Karpas-422 (cell line): ENCODE measurements around the gene MCAT. TPM values are rescaled to one million over a fixed set of nuclear protein-coding genes. Genes with fewer than 3 reads are reported as not detected.

Experiments
- DNase-seq: peaks from one replicate; pipeline ENCODE4 v3.0.0-alpha.2; 2015
- H2AFZ ChIP-seq: fragments of 200-600 bp; sonication (generic); 2 replicates; pipeline ENCODE4 v1.6.1; 2014; ENCODE audit warnings: antibody characterized with exemption, low read length, mixed read lengths
- H3K27ac ChIP-seq: fragments of 200-600 bp; sonication (generic); 2 replicates; pipeline ENCODE4 v1.5.1; 2014; ENCODE audit warnings: mild to moderate bottlenecking, low read length, moderate library complexity
- H3K27me3 ChIP-seq: fragments of 200-600 bp; sonication (generic); 2 replicates; pipeline ENCODE4 v1.6.1; 2014; ENCODE audit warnings: low read length, mixed read lengths
- H3K36me3 ChIP-seq: fragments of 200-600 bp; sonication (generic); 2 replicates; pipeline ENCODE4 v1.6.1; 2014; ENCODE audit warnings: low read length, mixed read lengths; ENCODE audit not compliant: insufficient read depth
- H3K4me1 ChIP-seq: fragments of 200-600 bp; sonication (generic); 2 replicates; pipeline ENCODE4 v1.6.1; 2014; ENCODE audit warnings: mild to moderate bottlenecking, low read length, mixed read lengths
- H3K4me2 ChIP-seq: fragments of 200-600 bp; sonication (generic); 2 replicates; pipeline ENCODE4 v1.6.1; 2014; ENCODE audit warnings: low read length, low read depth, mild to moderate bottlenecking; ENCODE audit not compliant: poor library complexity, severe bottlenecking
- H3K4me3 ChIP-seq: fragments of 200-600 bp; sonication (generic); 2 replicates; pipeline ENCODE4 v1.5.1; 2014; ENCODE audit warnings: mild to moderate bottlenecking, antibody characterized with exemption, low read length, mixed read lengths
- H3K79me2 ChIP-seq: fragments of 200-600 bp; sonication (generic); 2 replicates; pipeline ENCODE4 v1.6.1; 2014; ENCODE audit warnings: mild to moderate bottlenecking, low read length, mixed read lengths
- H3K9ac ChIP-seq: fragments of 200-600 bp; sonication (generic); 2 replicates; pipeline ENCODE4 v1.6.0; 2014; ENCODE audit warnings: low read length
- H3K9me2 ChIP-seq: fragments of 200-600 bp; sonication (generic), shearing (Covaris generic); replicated peaks from 2 replicates; pipeline ENCODE4 v1.6.0; 2014; ENCODE audit warnings: mild to moderate bottlenecking, low read length, moderate library complexity; ENCODE audit not compliant: insufficient read depth
- H3K9me3 ChIP-seq: fragments of 300-700, 200-600 bp; sonication (generic); 2 replicates; pipeline ENCODE4 v1.6.1; 2014; ENCODE audit warnings: low read length, mixed read lengths
- H4K20me1 ChIP-seq: fragments of 200-600 bp; sonication (generic); 2 replicates; pipeline ENCODE4 v1.6.1; 2014; ENCODE audit warnings: mild to moderate bottlenecking, antibody characterized with exemption, low read length, low read depth; ENCODE audit not compliant: insufficient read depth
- total RNA-seq: library from RNA; depleted of rRNA; stranded (reverse); fragments of >200 nt; shearing (Covaris generic); gene quantifications from 2 replicates; pipeline ENCODE4 v1.2.3, GENCODE V29; 2014; ENCODE audit warnings: low replicate concordance; rRNA removed

MCAT gene
- 15.0 and 29.5 TPM in 2 replicates for total RNA-seq

DNA sequence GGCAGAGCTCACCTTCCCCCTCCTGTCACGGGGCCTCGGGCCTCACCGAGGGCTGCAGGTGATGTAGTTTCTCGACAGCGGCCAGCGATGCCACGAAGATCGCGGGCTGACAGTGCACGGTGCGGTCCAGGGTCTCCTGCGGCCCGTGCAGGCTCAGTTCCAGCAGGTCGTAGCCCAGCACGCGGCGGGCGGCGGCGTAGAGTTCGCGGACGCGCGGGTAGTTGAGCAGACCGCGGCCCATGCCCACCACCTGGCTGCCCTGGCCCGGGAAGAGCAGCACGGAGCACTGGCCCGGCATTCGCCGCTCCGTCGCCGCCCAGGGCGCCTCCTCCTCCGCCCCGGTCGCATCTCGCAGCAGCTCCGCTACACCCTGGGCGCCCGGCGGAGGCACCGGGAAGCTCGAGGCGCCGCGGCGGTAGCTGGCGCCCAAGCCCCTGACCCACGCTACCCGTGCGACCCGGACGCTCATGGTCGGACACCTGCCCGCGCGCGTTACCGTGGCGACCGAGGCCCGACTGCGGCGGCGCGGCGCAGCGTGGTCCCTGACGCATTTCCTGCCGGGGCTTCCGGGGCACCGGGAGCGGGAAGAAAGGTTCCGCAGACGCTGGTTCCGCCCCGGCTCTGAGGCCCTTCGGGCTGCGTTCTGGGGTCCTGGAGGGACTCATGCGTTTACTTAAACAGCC lies at the start of gene MCAT:
Gene MCAT (minus strand): TSS at position 519 of the 683 bp plus-strand sequence. CDS start 50 bp downstream, at position 469.
- peak; percentile 92 for DNase-seq
- Histone ChIP-seq H3K9me3 (no peaks in the 10 kb centered on the region), H3K4me2 (peak within 1 kb of the TSS; percentile 92), H3K9ac (peak within 1 kb of the TSS; percentile 94), H3K4me1 (peaks cover 16% of the 10 kb centered on the region), H3K79me2 (peaks cover 27% of the 10 kb centered on the region), H3K9me2 (no peaks in the 10 kb centered on the region), H3K27me3 (no peaks in the 10 kb centered on the region), H3K4me3 (peak within 1 kb of the TSS; percentile 100), H3K27ac (no peak within 1 kb of the TSS), H2AFZ (peak within 1 kb of the TSS; percentile 89), H3K36me3 (peaks cover 17% of the 10 kb centered on the region), H4K20me1 (no peaks in the 10 kb centered on the region)

DNA sequence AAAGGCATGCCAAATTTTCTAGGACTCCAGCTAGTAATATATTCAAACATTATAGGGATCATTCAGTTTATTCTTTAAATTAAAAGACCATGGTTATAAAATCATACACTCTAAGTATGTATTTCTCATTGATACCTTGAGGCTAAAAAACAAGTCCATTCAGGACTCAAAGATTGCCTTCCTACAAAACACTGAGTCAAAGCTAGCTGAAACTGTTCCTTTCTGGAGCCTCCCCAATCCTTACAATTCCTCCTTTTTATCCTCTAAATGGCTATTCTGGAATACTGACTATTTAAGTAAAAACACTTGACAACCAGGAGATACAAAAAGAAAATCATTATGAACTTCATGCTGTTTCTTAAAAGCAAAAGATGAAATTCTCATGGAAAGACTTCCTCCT lies 48.6 kb upstream of the MCAT start:
- Histone ChIP-seq H3K9ac (no peak overlapping the region), H4K20me1 (no peaks in the 10 kb centered on the region), H3K79me2 (no peaks in the 10 kb centered on the region)

DNA sequence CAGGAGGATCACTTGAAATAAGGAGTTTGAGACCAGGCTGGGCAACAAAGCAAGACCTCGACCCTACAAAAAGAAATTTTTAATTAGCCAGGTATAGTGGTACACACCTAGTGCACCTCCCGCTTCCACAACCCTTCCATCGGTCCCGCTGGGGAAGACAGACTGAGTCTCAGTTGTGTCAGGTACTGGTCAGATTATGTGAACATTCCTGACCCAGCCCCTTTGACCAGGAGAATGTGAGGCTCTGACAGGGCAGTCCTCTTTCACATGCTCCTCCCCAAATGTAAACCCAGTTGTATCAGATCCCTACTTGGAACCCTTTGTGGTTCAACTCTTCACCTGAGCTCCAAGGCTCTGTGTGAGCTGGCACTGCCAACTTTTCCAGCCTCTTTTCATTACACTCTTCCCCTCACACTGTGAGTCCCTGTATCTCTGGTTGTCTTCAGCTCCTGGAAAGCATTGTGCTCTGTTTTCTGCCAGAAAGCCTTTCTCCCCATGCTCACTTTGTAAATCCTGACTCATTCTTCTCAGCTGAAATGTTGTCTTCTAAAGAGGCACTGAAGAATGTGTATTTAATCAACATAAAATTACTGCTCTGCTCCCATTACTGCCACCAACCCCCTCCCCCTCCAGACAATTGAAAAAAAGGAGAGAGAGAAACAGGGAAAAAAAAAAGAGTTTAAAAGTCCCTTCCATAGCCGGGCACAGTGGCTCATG lies 45.8 kb upstream of the MCAT start:
- DNase-seq = no peak
- H3K9ac ChIP-seq = no peak overlapping the region
- H3K36me3 ChIP-seq = no peaks in the 10 kb centered on the region
- H3K79me2 ChIP-seq = peaks cover 25% of the 10 kb centered on the region
- no peaks in the 10 kb centered on the region for H3K27me3 ChIP-seq
- no peak overlapping the region for H2AFZ ChIP-seq
- H3K27ac ChIP-seq = no peak overlapping the region
- peaks cover 13% of the 10 kb centered on the region for H3K4me1 ChIP-seq
- no peak overlapping the region for H3K4me3 ChIP-seq
- H4K20me1 ChIP-seq = no peaks in the 10 kb centered on the region
- no peak overlapping the region for H3K4me2 ChIP-seq
- no peaks in the 10 kb centered on the region for H3K9me3 ChIP-seq
- H3K9me2 ChIP-seq = no peaks in the 10 kb centered on the region

More for the DNA sequence above, 48.6 kb upstream of the MCAT start:
- H3K4me3 ChIP-seq = no peak overlapping the region
- H3K9me3 ChIP-seq = no peaks in the 10 kb centered on the region
- no peaks in the 10 kb centered on the region for H3K36me3 ChIP-seq
- H3K27ac ChIP-seq = no peak overlapping the region
- 0 out of 2 replicates have a peak overlapping the region, but pooled peaks have one; percentile 16 for H2AFZ ChIP-seq
- peaks cover 6% of the 10 kb centered on the region for H3K4me1 ChIP-seq
- DNase-seq = no peak
- no peaks in the 10 kb centered on the region for H3K9me2 ChIP-seq
- H3K27me3 ChIP-seq = no peaks in the 10 kb centered on the region
- no peak overlapping the region for H3K4me2 ChIP-seq

DNA sequence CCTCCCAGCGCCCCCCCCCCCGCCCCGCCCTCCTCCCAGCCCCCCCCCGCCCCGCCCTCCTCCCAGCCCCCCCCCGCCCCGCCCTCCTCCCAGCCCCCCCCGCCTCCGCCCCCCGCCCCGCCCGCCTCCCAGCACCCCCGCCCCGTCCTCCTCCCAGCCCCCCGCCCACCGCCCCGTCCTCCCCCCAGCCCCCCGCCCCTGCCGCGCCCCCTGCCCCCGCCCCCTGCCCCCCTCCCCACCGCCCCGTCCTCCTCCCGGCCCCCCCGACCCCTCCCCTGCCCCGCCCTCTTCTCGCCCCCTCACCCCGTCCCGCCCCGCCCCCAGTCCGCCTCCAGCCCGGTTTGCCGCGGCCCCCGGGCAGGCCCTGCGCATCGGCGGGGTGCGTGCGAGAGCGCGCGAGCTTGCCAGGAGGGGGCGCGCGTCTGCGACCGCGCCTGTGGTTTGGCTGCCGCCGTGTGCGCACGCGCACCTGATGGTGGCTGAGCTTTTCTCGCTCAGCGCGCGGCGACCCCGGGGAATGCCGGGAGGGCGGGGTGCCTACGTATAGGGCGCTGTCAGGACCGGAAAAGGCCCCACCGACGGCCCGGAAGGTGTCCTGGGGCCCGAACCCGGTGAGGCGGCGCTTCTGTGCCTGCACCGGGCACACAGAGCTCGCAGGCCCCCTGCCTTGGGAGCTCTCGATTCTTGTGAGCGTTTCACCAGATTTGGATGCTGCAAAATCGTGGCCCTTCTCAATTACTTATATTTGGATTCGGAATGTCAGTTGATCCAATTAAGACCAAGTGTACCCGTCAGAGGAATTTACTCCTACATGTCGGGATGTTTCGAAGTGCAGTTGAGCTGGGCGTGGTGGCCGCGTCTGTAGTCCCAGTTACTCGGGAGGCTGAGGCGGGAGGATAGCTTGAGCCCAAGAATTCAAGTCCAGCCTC lies 44.2 kb upstream of the MCAT start:
- peak; percentile 97 for DNase-seq
- H3K4me2 ChIP-seq = peak overlapping the region; percentile 95
- H3K79me2 ChIP-seq = peaks cover 40% of the 10 kb centered on the region
- H2AFZ ChIP-seq = peak overlapping the region; percentile 79
- H3K4me1 ChIP-seq = peaks cover 13% of the 10 kb centered on the region
- H3K9me3 ChIP-seq = no peaks in the 10 kb centered on the region
- H4K20me1 ChIP-seq = no peaks in the 10 kb centered on the region
- H3K9ac ChIP-seq = peak overlapping the region; percentile 77
- H3K27ac ChIP-seq = peak overlapping the region; percentile 51; the same call in 1 of the 2 replicates
- no peaks in the 10 kb centered on the region for H3K36me3 ChIP-seq
- H3K4me3 ChIP-seq = peak overlapping the region; percentile 74
- no peaks in the 10 kb centered on the region for H3K9me2 ChIP-seq
- H3K27me3 ChIP-seq = no peaks in the 10 kb centered on the region

DNA sequence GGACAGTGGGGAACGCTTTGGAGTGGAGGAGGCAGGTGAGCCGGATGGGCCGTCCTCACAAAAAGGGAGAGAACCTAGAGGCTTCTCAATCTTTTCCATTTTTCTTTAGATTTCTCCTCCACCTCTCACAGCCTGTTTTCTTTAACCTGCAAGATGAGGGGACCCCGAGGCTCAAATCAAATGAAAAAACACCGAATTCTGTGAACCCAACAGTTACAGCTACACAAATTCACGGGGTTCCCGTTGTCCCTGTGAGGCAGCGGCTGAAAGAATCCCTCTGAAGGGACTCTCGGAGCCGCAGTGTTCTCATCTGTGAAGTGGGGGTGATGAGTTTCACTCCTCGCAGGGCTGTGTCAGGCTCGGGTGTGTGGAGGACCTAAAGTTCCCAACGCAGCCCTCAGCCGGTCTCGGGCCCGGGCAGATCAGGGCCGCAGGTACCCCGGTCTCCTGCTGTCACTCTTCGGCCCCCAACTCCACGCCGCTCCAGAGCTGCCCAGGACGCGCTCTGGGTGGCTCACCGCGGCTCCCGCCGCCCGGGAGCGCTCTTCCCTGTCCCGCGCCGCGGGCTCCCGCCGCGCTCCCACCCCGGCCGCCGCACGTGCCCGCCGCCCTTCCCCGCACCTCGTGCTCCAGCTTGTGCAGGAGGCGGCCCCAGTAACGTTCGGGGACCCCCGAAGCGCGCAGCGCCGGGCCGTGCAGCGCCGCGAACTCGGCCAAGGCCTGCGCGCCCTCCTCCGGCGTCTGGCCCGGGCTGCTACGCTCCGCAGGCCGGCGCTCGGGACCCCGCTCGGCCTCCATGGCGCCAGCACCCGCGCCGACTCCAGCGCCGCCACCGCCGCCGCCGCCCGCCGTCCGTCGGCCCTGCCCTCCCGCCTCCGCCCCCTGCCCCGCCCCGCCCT lies 43.3 kb upstream of the MCAT start, which contains the start of gene TTLL12:
Gene TTLL12 (minus strand): TSS at position 863 of the 899 bp plus-strand sequence. CDS start 65 bp downstream, at position 798.
- Histone ChIP-seq H3K79me2 (peaks cover 46% of the 10 kb centered on the region), H3K36me3 (peaks cover 3% of the 10 kb centered on the region; the same call in 1 of the 2 replicates), H3K9me3 (no peaks in the 10 kb centered on the region), H4K20me1 (no peaks in the 10 kb centered on the region), H3K27me3 (no peaks in the 10 kb centered on the region), H3K9ac (peak within 1 kb of the TSS; percentile 86), H2AFZ (peak within 1 kb of the TSS; percentile 79), H3K4me3 (peak within 1 kb of the TSS; percentile 98), H3K27ac (peak within 1 kb of the TSS; percentile 51; the same call in 1 of the 2 replicates), H3K4me1 (peaks cover 13% of the 10 kb centered on the region), H3K9me2 (no peaks in the 10 kb centered on the region), H3K4me2 (peak within 1 kb of the TSS; percentile 95)
- DNase-seq = peak; percentile 85

- peak overlapping the region; percentile 98 for H3K4me3 ChIP-seq
- peak overlapping the region; percentile 93 for H3K4me2 ChIP-seq
- no peaks in the 10 kb centered on the region for H3K9me3 ChIP-seq
- peaks cover 13% of the 10 kb centered on the region for H3K4me1 ChIP-seq
- no peaks in the 10 kb centered on the region for H3K9me2 ChIP-seq
- peak; percentile 55 for DNase-seq
- no peaks in the 10 kb centered on the region for H3K27me3 ChIP-seq
- no peak overlapping the region for H2AFZ ChIP-seq
- H3K79me2 ChIP-seq = peaks cover 46% of the 10 kb centered on the region
- H3K9ac ChIP-seq = peak overlapping the region; percentile 86
- H3K27ac ChIP-seq = peak overlapping the region; percentile 22; the same call in 1 of the 2 replicates
- no peaks in the 10 kb centered on the region for H4K20me1 ChIP-seq
- H3K36me3 ChIP-seq = peaks cover 9% of the 10 kb centered on the region; the same call in 1 of the 2 replicates
These were observed 42.7 kb upstream of the MCAT start for GRCh38 chr22:43185860-43186261.
